ENCODE results near the gene RAD54L.

DNA sequence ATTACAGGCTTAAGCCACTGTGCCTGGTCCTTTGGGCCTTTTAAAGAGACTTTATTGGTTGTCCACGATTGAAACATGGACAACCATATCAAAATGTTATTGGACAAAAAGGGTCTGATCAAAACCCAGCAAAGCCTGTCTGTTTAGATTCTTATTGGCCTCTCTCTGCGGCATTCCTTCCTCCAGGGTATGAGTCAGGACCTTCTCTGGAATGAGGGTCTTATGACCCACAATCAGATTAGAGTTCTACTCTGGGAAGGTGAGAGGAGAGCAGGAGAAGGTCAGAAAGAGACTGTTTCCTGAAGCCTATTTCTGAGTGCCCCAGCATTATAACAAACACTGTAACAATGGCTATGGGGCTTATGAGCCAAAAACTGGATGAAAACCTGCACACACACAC is 36.5 kb upstream of the RAD54L start:
- no peak for TF ChIP-seq POLR2AphosphoS5 (IDR thresholded peaks at IDR 0.05; ENCODE audit: low read depth)
- TF ChIP-seq, protein P1, sequence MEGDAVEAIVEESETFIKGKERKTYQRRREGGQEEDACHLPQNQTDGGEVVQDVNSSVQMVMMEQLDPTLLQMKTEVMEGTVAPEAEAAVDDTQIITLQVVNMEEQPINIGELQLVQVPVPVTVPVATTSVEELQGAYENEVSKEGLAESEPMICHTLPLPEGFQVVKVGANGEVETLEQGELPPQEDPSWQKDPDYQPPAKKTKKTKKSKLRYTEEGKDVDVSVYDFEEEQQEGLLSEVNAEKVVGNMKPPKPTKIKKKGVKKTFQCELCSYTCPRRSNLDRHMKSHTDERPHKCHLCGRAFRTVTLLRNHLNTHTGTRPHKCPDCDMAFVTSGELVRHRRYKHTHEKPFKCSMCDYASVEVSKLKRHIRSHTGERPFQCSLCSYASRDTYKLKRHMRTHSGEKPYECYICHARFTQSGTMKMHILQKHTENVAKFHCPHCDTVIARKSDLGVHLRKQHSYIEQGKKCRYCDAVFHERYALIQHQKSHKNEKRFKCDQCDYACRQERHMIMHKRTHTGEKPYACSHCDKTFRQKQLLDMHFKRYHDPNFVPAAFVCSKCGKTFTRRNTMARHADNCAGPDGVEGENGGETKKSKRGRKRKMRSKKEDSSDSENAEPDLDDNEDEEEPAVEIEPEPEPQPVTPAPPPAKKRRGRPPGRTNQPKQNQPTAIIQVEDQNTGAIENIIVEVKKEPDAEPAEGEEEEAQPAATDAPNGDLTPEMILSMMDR (IDR thresholded peaks at IDR 0.05; ENCODE audit: insufficient read depth, low read length): no peak
- TF ChIP-seq, protein P2, sequence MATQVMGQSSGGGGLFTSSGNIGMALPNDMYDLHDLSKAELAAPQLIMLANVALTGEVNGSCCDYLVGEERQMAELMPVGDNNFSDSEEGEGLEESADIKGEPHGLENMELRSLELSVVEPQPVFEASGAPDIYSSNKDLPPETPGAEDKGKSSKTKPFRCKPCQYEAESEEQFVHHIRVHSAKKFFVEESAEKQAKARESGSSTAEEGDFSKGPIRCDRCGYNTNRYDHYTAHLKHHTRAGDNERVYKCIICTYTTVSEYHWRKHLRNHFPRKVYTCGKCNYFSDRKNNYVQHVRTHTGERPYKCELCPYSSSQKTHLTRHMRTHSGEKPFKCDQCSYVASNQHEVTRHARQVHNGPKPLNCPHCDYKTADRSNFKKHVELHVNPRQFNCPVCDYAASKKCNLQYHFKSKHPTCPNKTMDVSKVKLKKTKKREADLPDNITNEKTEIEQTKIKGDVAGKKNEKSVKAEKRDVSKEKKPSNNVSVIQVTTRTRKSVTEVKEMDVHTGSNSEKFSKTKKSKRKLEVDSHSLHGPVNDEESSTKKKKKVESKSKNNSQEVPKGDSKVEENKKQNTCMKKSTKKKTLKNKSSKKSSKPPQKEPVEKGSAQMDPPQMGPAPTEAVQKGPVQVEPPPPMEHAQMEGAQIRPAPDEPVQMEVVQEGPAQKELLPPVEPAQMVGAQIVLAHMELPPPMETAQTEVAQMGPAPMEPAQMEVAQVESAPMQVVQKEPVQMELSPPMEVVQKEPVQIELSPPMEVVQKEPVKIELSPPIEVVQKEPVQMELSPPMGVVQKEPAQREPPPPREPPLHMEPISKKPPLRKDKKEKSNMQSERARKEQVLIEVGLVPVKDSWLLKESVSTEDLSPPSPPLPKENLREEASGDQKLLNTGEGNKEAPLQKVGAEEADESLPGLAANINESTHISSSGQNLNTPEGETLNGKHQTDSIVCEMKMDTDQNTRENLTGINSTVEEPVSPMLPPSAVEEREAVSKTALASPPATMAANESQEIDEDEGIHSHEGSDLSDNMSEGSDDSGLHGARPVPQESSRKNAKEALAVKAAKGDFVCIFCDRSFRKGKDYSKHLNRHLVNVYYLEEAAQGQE (IDR thresholded peaks at IDR 0.05; ENCODE audit: insufficient replicate concordance, low read depth): no peak
